Heart left ventricle (tissue), 13 donors: ENCODE measurements around the gene MAPT.

Source experiments
- CTCF ChIP-seq, 12 donors: fragments of 200-600 bp; sonication (generic) in 4 of 12; IDR thresholded peaks; one replicate each; pipeline versions ENCODE4 v1.5.0 to v1.8.0; 2018 to 2022; ENCODE audit warnings: antibody characterized with exemption in 12 of 12, mild to moderate bottlenecking in 5 of 12
- POLR2A ChIP-seq, 2 donors: fragments of 450-650 bp; IDR thresholded peaks; one replicate each; pipeline ENCODE4 v1.6.1; 2017; ENCODE audit warnings: antibody characterized with exemption in 2 of 2, mild to moderate bottlenecking in 2 of 2, moderate library complexity in 2 of 2
- donor health status: ischemic (EF 13 %, LVEDD 7.1; RV severe dilation, severe dysfunction).
- donor health status: DM: no; HTN: yes; CAD: no.
- donor health status: DM: no; HTN: no; CAD: no.
- donor health status: ischemic (EF 25% LVEDD 6.9; RV normal size, moderate dysfunction).
- donor health status: ischemic (EF 25% LVEDD 5.7; RV mildly dilated, moderate dysfunction).
- donor health status: ischemic (EF 35%, LVEDD 5.7; RV mildly dilated, moderate dysfunction).
- donor health status: nonischemic (EF 11% LVEDD 7.7; RV severe dilation, severe dysfunction).
- donor health status: DM: yes; HTN: yes; CAD: no.
- donor health status: PGD.
- donor health status: ischemic (EF 29% LVEDD 5.4; RV normal size, mild dysfunction).
- donor health status: nonischemic (EF 23%, LVEDD 6.1; RV moderate dilation, normal function).

- TF ChIP-seq CTCF (IDR thresholded peaks at IDR 0.05) (no peak), POLR2A (IDR thresholded peaks at IDR 0.05) (no peak)
Observed at GRCh38 chr17:45917081-45917480, 22.7 kb downstream of the MAPT start.
